Activated B cell treated with CpG ODN at 0.5 μM for 24 hours (primary cell): ENCODE measurements around the gene TM4SF4. TPM values are rescaled to one million over a fixed set of nuclear protein-coding genes. Genes with fewer than 3 reads are reported as not detected.
A peak's percentile ranks its signal among the peaks of the same experiment; 100 is the strongest.

Source experiments
- ATAC-seq: fragments of 200-7000 bp; cut with Tn5 transposase; one replicate; pipeline ENCODE4 v1.10.0; 2021; ENCODE audit warnings: low read depth, mild to moderate bottlenecking, moderate library complexity
- CTCF ChIA-PET: fragments of 350-600 bp; sonication (Branson Sonifier 250); formaldehyde crosslinking; loops from one replicate; lab custom pipeline; 2021; ENCODE audit warnings: antibody characterized with exemption; lab: Charles Lee
- POLR2A ChIA-PET: fragments of 350-600 bp; sonication (Branson Sonifier 250); formaldehyde crosslinking; loops from one replicate; lab custom pipeline; 2021; ENCODE audit warnings: antibody characterized with exemption; lab: Charles Lee
- DNase-seq: peaks from one replicate; pipeline ENCODE4 v3.0.0; 2022
- H3K27ac Mint-ChIP-seq: one replicate; pipeline ENCODE4 v1.8.0; 2020; ENCODE audit warnings: mixed read lengths
- H3K27me3 Mint-ChIP-seq: one replicate; pipeline ENCODE4 v1.8.0; 2021; ENCODE audit warnings: mixed read lengths
- H3K36me3 Mint-ChIP-seq: one replicate; pipeline ENCODE4 v1.8.0; 2021; ENCODE audit warnings: low read depth, mixed read lengths
- H3K4me1 Mint-ChIP-seq: one replicate; pipeline ENCODE4 v1.8.0; 2021; ENCODE audit warnings: mixed read lengths
- H3K4me3 Mint-ChIP-seq: one replicate; pipeline ENCODE4 v1.8.0; 2020; ENCODE audit warnings: mild to moderate bottlenecking, mixed read lengths
- H3K9me3 Mint-ChIP-seq: one replicate; pipeline ENCODE4 v1.8.0; 2020; ENCODE audit warnings: mixed read lengths
- intact Hi-C: fragments of 100-400 bp; cut with micrococcal nuclease; formaldehyde crosslinking; loops from one replicate; pipeline ENCODE4 v1.15.1; 2024
- total RNA-seq: library from RNA; stranded (reverse); gene quantifications from 2 replicates; pipeline ENCODE4 v1.2.3, GENCODE V29; 2022
- TF ChIP-seq, protein P1 (sequence below): fragments of 200-600 bp; IDR thresholded peaks from one replicate; pipeline ENCODE4 v1.8.0; 2022; ENCODE audit warnings: antibody characterized with exemption, mild to moderate bottlenecking

Gene TM4SF4
- total RNA-seq, 1 donor from 2014 or later: not detected

DNA sequence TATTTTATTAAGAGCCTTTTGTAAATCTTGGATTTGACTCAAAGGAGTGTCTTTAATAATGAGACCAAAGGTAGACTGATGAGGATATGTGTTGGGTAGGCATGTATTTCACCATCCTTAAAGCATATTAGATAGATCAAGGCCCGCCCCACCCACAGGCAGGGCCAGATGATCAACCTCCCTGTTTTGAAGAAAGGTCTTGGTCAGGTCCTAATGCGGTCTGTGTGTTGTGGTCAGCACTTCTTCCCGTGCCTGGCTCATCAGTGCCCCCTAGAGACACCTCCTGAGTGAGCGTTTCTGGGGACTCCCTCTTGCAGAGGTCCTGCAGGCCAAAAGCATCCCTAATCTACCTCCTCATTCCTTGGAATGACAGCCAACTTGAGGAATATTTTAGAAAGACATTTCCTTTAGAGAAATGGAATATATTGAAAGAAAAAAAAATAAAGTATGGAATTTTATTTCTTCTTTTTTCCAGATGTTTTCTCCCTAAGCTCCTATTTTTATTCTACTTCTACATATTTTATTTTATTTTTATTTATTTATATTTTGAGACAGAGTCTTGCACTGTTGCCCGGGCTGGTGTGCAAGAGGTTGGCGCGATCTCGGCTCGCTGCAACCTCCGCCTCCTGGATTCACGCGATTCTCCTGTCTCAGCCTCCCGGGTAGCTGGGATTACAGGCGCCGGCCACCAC is 6.0 kb downstream of the TM4SF4 start:
- intact Hi-C loops: loop anchor here (1.0 to 10.0 kb wide), 3 partner anchors 88 to 526 kb away; no protein-coding TSS in a partner anchor
- ATAC-seq: peak; percentile 40
- no peaks in the 10 kb centered on the region for H3K4me1 Mint-ChIP-seq
- no peak overlapping the region for H3K4me3 Mint-ChIP-seq
- H3K36me3 Mint-ChIP-seq: no peaks in the 10 kb centered on the region
- POLR2A ChIA-PET: no interaction called here
- DNase-seq: no peak
- TF ChIP-seq, protein P1, sequence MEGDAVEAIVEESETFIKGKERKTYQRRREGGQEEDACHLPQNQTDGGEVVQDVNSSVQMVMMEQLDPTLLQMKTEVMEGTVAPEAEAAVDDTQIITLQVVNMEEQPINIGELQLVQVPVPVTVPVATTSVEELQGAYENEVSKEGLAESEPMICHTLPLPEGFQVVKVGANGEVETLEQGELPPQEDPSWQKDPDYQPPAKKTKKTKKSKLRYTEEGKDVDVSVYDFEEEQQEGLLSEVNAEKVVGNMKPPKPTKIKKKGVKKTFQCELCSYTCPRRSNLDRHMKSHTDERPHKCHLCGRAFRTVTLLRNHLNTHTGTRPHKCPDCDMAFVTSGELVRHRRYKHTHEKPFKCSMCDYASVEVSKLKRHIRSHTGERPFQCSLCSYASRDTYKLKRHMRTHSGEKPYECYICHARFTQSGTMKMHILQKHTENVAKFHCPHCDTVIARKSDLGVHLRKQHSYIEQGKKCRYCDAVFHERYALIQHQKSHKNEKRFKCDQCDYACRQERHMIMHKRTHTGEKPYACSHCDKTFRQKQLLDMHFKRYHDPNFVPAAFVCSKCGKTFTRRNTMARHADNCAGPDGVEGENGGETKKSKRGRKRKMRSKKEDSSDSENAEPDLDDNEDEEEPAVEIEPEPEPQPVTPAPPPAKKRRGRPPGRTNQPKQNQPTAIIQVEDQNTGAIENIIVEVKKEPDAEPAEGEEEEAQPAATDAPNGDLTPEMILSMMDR: no peak
- no peaks in the 10 kb centered on the region for H3K27me3 Mint-ChIP-seq
- H3K9me3 Mint-ChIP-seq: no peaks in the 10 kb centered on the region
- CTCF ChIA-PET: interaction anchor here (0.6 to 1.5 kb wide), 3 partner anchors 12 to 525 kb away, joined by 3 to 5 read pairs (median 4); no protein-coding TSS in a partner anchor
- no peak overlapping the region for H3K27ac Mint-ChIP-seq

DNA sequence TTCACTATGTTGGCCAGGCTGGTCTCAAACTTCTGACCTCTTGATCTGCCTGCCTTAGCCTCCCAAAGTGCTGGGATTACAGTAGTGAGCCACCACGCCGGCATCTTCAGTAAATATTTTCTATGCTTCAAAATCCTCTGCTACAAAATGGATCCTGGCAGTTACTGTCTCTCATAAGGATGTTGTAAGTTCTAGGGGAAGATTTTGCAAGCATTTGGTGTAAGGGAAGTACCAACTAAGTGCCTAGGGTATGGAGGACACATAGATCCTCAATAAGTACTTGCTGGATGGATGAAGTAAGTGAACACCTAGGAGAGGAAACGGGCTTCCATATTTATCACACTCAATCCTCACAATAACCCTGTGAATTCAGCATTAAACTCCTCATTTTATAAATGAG is 6.6 kb downstream of the TM4SF4 start:
- no peak overlapping the region for H3K27ac Mint-ChIP-seq
- ChIA-PET CTCF (interaction anchor here (0.6 to 0.7 kb wide), 2 partner anchors 11 to 17 kb away, joined by 3 to 5 read pairs; no protein-coding TSS in a partner anchor), POLR2A (no interaction called here)
- H3K4me1 Mint-ChIP-seq: no peaks in the 10 kb centered on the region
- intact Hi-C loops: loop anchor here (2.0 to 10.0 kb wide), 2 partner anchors 88 to 526 kb away; no protein-coding TSS in a partner anchor
- DNase-seq: no peak
- TF ChIP-seq, protein P1: no peak
- H3K36me3 Mint-ChIP-seq: no peaks in the 10 kb centered on the region
- H3K9me3 Mint-ChIP-seq: no peaks in the 10 kb centered on the region
- H3K27me3 Mint-ChIP-seq: no peaks in the 10 kb centered on the region
- no peak for ATAC-seq
- no peak overlapping the region for H3K4me3 Mint-ChIP-seq

- ATAC-seq: no peak
- no peaks in the 10 kb centered on the region for H3K27me3 Mint-ChIP-seq
- no peak for DNase-seq
- H3K9me3 Mint-ChIP-seq: no peaks in the 10 kb centered on the region
- TF ChIP-seq, protein P1: no peak
- H3K4me1 Mint-ChIP-seq: no peaks in the 10 kb centered on the region
- H3K36me3 Mint-ChIP-seq: no peaks in the 10 kb centered on the region
- H3K4me3 Mint-ChIP-seq: no peak overlapping the region
- intact Hi-C loops: loop anchor here (2.0 to 10.0 kb wide), 2 partner anchors 89 to 527 kb away; no protein-coding TSS in a partner anchor
- H3K27ac Mint-ChIP-seq: no peak overlapping the region
- POLR2A ChIA-PET: no interaction called here
- CTCF ChIA-PET: no interaction called here
Measured at GRCh38 chr3:149481491-149481890, 7.0 kb downstream of the TM4SF4 start.

DNA sequence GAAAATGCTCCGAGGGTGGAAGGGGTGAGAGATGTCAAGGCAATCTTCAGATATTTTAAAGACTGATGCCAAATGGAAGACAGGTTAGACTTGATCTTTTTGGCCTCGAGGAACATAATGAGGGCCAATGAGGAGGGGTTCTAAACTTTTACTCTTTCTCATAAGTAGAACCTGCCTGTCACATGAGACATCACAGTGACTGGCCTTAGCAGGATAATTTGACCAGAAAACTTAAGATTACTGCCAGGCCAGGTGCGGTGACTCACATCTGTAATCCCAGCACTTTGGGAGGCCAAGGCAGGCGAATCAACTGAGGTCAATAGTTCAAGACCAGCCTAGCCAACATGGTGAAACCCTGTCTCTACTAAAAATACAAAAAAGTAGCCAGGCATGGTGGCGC is 12.2 kb downstream of the TM4SF4 start:
- DNase-seq (no peak), ATAC-seq (no peak)
- Mint-ChIP-seq H3K9me3 (no peaks in the 10 kb centered on the region), H3K4me3 (no peak overlapping the region), H3K27ac (no peak overlapping the region), H3K4me1 (no peaks in the 10 kb centered on the region), H3K36me3 (no peaks in the 10 kb centered on the region), H3K27me3 (peaks cover 8% of the 10 kb centered on the region)
- TF ChIP-seq, protein P1: no peak
- intact Hi-C loops: loop anchor here (10.0 kb wide), 1 partner anchor 532 kb away; no protein-coding TSS in a partner anchor
- CTCF ChIA-PET: no interaction called here
- POLR2A ChIA-PET: no interaction called here

DNA sequence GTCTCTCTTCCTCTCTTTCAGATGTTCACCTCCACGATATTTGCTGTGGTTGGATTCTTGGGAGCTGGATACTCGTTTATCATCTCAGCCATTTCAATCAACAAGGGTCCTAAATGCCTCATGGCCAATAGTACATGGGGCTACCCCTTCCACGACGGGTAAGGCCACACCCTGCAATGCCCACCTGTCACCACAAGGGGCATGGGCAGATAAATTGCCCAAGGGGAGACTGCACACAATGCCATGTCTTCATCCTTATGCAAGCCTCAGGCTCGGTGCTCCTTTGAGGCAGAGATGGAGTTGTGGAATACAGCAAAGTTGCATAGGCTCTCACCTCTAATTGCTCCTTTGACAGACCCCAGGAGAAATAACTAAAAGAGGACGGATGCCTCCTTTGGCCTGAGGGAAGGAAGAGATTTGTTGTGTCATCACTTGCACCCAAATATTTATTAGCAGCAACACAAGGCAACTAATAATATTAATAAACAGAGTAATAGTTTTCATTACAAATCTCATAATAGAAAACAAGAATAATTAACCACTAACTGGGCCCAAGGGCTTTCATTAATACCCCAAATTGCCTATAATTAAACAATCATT is 13.2 kb downstream of the TM4SF4 start:
- ATAC-seq (peak; percentile 45), DNase-seq (no peak)
- TF ChIP-seq, protein P1: no peak
- no peaks in the 10 kb centered on the region for H3K36me3 Mint-ChIP-seq
- H3K4me1 Mint-ChIP-seq: no peaks in the 10 kb centered on the region
- H3K4me3 Mint-ChIP-seq: no peak overlapping the region
- ChIA-PET CTCF (no interaction called here), POLR2A (no interaction called here)
- H3K9me3 Mint-ChIP-seq: no peaks in the 10 kb centered on the region
- intact Hi-C loops: loop anchor here (2.0 to 10.0 kb wide), 2 partner anchors 367 to 533 kb away; no protein-coding TSS in a partner anchor
- H3K27me3 Mint-ChIP-seq: peaks cover 11% of the 10 kb centered on the region
- no peak overlapping the region for H3K27ac Mint-ChIP-seq
